GM21825 (cell line): Measurements from ENCODE around the gene ATP8B2.
"Not testable (repeated sequence)": the region's sequence is repeated elsewhere in the genome, so short reads cannot be mapped to it uniquely, and the experiment has no call there.

Source experiments
- ATAC-seq: cut with Tn5 transposase; IDR thresholded peaks from one replicate; pipeline ENCODE4 v1.9.1; 2021; ENCODE audit warnings: mild to moderate bottlenecking, moderate library complexity; ENCODE audit not compliant: unreplicated experiment

ATP8B2 gene

DNA sequence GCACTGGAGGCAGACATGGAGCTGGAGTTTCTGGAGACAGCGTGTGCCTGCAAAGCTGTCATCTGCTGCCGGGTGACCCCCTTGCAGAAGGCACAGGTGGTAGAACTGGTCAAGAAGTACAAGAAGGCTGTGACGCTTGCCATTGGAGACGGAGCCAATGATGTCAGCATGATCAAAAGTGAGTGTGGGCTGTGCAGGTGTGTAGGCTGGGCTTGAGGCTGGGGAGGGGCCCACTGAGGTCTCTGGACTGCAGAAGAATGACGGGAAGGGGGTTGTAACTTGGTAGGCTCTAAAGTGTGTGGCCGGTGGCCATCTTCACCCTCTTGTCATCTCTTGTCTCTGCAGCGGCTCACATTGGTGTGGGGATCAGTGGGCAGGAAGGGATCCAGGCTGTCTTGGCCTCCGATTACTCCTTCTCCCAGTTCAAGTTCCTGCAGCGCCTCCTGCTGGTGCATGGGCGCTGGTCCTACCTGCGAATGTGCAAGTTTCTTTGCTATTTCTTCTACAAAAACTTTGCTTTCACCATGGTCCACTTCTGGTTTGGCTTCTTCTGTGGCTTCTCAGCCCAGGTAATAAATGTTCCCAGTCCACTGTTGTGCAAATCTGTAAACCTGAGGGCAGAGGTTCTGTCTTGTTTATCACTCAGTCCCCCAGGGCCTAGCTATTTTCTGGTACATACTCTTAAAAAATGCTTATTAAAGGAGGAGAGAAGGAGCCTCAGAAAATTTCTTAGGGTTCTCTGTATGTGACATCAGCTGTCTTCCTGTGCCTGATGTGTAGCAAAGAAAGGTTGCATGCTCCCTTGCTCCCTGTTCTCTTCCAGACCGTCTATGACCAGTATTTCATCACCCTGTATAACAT lies 19.9 kb downstream of the ATP8B2 start:
- ATAC-seq = no peak

- ATAC-seq = no peak
These were observed 21.1 kb downstream of the ATP8B2 start for GRCh38 chr1:154346276-154346917.

DNA sequence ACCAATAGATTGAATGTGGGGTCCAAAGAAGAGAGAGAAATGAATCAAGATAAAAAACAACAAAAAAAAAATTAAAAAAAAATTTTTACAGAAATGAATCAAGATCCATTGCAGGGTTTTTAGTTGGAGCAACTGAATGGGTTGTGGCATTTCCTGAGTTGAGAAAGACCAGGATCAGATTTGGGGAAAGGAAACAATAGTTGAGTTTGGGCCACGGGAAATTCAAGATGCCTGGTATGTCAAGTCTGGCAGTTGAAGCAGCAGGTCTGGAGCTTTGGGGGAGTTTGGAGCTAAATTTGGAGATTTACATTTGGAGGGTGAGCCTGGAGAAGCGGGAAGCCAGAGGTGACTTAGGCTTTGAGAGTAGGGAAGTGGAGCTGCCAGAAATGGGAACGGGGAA lies 22.6 kb downstream of the ATP8B2 start:
- no peak for ATAC-seq

GRCh38 chr1:154348429-154349076 lies 23.2 kb downstream of the ATP8B2 start:
- ATAC-seq = no peak

DNA sequence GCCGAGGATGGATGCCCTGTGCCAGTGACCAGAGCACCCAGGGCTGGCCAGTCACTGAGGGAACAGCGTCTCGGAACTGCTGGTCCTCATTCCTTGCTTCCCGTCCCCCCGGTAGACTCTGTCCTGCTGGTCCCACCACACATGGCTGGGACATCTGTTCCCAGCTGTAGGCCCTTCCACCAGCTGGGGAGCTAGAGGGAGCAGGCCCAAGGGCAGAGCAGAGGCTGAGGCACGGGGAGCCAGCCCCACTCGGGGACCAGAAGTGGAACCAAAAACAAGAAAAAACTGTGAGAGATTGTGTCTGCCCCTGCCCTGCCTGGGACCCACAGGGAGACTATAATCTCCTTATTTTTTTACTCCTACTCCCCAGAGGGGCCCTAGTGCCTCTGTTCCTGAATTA lies 23.8 kb downstream of the ATP8B2 start:
- ATAC-seq = no peak

GRCh38 chr1:154350383-154350782 lies 25.1 kb downstream of the ATP8B2 start:
- ATAC-seq = no peak

DNA sequence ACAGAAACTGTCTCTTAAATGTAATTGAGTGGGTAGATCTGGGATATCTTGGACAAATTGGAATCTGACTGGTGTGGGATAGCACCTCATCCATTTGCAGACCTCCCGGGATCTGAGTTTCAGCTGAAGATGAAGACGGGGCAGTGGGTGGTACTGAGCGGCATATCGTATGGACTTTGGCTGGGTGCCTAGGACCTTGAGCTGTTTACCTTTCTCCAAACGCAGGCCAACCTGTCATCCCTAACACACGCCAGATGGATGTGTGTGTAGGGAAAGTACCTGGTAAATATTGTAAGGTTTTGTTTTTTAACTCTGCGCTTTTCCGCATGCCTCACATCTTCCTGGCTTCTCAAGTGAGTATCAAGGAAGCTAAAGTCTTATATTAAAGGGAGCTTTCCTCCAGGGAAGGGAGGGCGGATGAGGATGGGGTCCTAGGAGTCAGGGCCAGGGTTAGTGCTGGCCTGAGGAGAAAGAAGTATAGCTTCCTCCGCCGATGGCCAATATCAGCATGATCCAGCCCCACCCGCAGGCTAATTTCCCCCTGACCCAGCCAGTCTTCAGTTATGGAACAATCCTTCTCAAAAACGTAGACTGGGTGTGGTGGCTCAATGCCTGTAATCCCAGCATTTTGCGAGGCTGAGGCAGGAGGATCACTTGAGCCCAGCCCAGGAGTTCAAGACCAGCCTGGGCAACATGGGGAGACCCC lies 26.2 kb downstream of the ATP8B2 start:
- no peak for ATAC-seq

GRCh38 chr1:154352245-154352580 lies 26.9 kb downstream of the ATP8B2 start:
- no peak for ATAC-seq

DNA sequence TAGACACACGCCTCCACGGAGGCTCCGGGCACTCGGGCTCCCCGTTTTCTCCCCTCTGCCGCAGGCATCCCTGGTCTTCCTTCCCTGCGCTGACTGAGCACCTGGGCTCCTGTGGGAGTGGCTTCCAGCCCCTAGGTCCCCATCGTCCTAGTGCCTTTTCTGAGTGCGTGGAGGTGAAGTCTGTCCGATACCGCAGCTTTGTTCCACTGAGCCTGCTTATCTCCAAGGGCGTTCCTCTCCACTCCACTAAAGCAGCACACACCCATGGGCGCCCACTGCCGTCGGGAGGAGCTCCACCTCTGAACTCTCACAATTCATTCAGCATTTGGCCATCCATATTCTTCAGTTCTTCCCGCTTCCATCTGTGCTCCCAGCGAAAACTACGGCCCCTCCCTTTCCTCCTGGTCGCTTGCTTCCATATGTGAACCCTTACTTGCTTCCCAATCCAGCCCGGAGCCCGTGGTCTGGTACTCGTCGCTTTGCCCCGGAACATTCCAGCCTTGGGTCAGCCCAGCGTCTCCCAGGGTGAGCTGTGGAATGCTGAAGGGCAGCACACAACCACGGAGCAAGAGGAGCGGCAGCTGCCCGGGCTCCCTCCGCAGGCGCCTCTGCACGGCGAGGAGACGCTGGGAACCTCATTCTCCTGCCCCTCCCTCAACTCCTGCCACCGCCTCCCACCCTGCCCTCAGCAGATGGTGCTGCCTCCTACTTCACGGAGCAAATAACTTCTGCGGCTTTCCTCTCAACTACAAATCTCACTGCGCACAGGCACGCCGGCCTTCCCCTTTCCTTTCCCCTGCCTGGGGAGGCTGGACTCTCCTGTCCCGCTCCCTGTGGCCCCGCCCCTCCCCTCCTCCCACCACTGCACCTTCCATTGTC lies 27.5 kb downstream of the ATP8B2 start:
- ATAC-seq = no peak

GRCh38 chr1:154353460-154353904 lies 28.2 kb downstream of the ATP8B2 start:
- no peak for ATAC-seq

DNA sequence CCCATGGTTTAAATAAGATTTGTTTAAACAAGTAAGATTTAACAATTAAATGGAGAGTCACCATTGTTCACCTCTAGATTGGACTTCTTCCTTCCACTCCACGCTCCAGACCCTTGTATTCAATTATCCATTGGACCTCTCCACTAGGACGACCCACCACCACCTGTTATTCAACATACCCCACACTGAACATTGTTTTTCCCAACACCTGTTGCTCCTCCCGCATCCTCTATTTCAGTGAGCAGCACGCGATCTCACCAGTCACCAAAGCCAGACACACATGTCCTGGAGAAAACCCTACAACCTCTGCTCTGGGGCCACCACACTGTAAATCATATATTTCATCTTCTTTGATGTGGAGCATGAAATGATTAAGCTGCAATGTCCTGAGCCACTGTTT lies 28.6 kb downstream of the ATP8B2 start:
- no peak for ATAC-seq

DNA sequence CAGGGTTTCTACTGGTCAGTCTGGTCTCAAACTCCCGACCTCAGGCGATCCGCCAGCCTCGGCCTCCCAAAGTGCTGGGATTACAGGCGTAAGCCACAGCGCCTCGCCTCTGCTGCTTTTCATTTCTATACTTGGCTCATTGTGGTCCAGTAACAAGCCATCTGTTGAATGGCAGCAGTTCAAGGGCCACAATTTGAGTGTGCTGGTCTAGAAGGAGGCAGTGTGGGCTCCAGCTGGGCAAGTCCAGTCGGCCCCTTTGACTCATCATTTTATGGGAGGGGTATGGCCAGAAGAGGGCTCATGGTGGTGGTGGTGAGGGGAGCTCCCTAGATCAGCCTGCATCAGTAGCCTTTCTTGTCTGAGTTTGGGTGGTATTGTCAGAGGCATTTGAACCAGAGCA lies 33.2 kb downstream of the ATP8B2 start:
- ATAC-seq = no peak

DNA sequence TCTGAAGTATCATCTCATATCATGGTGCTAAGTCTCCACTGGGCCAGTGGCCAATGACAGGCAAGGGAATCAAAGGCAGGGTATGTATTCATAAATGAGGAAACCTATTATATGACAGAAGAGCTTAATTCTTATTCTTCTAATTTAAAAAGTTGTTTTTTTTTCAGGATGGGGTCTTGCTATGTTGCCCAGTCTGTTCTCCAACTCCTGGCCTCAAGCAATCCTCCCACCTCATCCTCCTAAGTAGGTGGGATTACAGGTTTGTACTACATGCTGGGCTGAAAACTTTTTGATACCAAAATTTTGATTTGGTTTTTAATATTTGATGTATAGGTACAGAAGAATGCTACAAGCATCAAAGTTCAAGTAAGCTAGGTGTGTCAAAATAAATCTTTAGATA lies 35.0 kb downstream of the ATP8B2 start:
- no peak for ATAC-seq

- not testable (repeated sequence) for ATAC-seq
These were observed 35.6 kb downstream of the ATP8B2 start for GRCh38 chr1:154360881-154361280.

GRCh38 chr1:154361357-154361756 lies 36.0 kb downstream of the ATP8B2 start:
- ATAC-seq = no peak

DNA sequence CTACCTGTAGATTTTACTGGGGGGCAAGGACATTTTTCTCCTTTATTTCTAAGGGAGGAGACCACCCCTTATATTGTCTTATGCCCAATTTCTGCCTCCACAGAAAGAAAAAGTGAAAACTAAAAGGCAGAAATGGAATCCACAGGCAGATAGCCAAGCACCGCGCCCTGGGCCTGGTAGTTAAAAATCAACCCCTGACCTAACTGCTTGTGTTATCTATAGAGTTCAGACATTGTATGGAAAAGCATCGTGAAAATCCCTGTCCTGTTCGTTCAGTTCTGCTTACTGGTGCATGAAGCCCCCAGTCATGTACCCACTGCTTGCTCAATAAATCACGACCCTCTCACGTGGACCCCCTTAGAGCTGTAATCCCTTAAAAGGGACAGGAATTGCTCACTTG lies 46.1 kb downstream of the ATP8B2 start:
- ATAC-seq = no peak

- ATAC-seq = not testable (repeated sequence)
These were observed 48.5 kb downstream of the ATP8B2 start for GRCh38 chr1:154373777-154374357.

DNA sequence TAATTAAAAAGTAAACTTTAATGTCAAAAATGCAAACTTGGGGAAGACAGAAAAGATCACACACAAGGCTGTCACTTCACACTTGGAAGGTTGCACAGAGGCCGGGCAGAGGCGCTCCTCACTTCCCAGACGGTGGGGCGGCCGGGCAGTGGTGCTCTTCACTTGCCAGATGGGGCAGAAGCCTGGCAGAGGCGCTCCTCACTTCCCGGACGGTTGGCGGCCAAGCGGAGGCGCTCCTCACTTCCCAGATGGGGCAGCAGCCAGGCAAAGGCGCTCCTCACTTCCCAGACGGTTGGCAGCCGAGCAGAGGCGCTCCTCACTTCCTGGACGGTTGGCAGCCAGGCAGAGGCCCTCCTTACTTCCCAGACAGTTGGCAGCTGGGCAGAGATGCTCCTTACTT lies 54.0 kb downstream of the ATP8B2 start:
- no peak for ATAC-seq

DNA sequence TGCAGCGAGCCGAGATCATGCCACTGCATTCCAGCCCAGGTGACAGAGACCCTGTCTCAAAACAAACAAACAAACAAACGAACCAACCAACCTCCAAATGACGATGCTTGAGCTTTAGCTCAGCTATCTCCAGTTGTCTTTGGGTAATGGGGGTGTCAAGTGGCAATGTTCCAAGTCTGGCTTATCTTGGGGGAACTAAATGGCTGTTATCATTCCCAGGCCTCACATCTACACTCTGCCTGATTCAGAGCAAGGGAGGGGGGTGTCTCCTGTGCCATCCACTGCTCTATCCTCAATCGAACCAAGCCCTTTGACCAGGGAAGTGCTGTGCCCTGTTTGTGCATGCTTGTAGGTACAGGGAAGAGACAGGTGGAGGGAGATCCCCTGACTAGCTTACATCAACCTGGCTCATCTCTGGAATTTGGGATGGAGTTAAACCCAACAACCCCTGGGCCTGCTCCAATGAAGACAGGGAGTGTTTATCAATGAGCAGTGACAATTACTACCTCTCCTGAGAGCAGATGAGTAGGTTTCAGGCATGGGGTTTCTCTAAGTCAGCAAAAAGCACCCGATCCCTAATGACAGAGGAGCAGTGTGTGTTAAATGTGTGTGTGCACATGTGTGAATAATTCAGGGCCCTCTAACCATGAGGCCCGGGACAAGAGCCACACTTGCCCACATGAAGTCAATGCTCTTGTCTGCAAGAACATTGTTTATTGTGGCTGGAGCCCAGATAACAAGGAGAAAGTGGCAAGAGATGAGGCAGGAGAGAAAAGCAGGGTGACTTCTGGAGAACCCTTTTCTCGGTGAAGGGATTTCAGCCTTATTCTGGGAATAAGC lies 59.5 kb downstream of the ATP8B2 start:
- no peak for ATAC-seq
